ENCODE results near the gene SARM1.

DNA sequence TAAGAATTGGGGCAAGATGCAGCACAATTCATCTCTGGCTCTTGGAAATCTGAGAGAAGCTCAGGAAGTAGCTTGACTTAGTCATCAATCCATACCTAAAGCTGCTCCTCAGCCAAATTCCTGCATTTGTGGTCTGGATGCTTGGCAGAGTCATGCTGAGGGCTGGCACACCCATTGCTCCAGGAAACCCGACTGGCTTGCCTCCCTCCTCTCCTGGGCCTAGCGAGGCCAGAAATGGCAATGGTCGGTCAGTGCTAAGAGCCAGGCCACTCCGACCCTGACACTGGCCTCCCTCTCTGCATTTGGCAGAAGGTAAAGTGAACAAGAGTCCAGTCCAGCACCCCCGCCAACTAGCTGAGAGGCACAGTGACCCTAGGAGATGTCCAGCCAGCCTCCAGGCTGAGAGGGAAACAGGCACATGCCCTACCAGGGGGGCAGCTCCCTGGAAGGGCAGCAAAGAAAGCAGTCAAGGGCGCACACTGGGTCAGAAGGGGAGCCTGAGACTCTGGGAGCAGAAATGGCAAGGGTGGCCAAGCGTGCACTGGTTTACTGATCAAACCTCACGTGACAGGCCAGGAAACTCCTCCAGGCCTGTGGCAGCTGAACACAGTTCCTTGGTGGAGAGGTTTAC lies 24.1 kb upstream of the SARM1 start:
- TF ChIP-seq, protein P1, sequence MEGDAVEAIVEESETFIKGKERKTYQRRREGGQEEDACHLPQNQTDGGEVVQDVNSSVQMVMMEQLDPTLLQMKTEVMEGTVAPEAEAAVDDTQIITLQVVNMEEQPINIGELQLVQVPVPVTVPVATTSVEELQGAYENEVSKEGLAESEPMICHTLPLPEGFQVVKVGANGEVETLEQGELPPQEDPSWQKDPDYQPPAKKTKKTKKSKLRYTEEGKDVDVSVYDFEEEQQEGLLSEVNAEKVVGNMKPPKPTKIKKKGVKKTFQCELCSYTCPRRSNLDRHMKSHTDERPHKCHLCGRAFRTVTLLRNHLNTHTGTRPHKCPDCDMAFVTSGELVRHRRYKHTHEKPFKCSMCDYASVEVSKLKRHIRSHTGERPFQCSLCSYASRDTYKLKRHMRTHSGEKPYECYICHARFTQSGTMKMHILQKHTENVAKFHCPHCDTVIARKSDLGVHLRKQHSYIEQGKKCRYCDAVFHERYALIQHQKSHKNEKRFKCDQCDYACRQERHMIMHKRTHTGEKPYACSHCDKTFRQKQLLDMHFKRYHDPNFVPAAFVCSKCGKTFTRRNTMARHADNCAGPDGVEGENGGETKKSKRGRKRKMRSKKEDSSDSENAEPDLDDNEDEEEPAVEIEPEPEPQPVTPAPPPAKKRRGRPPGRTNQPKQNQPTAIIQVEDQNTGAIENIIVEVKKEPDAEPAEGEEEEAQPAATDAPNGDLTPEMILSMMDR (IDR thresholded peaks at IDR 0.05): no peak
- TF ChIP-seq, protein P2, sequence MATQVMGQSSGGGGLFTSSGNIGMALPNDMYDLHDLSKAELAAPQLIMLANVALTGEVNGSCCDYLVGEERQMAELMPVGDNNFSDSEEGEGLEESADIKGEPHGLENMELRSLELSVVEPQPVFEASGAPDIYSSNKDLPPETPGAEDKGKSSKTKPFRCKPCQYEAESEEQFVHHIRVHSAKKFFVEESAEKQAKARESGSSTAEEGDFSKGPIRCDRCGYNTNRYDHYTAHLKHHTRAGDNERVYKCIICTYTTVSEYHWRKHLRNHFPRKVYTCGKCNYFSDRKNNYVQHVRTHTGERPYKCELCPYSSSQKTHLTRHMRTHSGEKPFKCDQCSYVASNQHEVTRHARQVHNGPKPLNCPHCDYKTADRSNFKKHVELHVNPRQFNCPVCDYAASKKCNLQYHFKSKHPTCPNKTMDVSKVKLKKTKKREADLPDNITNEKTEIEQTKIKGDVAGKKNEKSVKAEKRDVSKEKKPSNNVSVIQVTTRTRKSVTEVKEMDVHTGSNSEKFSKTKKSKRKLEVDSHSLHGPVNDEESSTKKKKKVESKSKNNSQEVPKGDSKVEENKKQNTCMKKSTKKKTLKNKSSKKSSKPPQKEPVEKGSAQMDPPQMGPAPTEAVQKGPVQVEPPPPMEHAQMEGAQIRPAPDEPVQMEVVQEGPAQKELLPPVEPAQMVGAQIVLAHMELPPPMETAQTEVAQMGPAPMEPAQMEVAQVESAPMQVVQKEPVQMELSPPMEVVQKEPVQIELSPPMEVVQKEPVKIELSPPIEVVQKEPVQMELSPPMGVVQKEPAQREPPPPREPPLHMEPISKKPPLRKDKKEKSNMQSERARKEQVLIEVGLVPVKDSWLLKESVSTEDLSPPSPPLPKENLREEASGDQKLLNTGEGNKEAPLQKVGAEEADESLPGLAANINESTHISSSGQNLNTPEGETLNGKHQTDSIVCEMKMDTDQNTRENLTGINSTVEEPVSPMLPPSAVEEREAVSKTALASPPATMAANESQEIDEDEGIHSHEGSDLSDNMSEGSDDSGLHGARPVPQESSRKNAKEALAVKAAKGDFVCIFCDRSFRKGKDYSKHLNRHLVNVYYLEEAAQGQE (IDR thresholded peaks at IDR 0.05; ENCODE audit: low read depth, low read length): no peak
- TF ChIP-seq FOXJ3 (CRISPR knock-in tag; IDR thresholded peaks at IDR 0.05) (no peak), RFX5 (IDR thresholded peaks at IDR 0.05; ENCODE audit: low read length) (no peak)
